ENCODE results near the gene GPR137C. TPM values are rescaled to one million over a fixed set of nuclear protein-coding genes. Genes with fewer than 3 reads are reported as not detected.

Gene GPR137C
- total and polyA plus RNA-seq, 2 of the 13 experiments (the other 11 are each of a cell fraction or from before 2014, with no cell fraction given): 0.34 to 0.51 TPM

DNA sequence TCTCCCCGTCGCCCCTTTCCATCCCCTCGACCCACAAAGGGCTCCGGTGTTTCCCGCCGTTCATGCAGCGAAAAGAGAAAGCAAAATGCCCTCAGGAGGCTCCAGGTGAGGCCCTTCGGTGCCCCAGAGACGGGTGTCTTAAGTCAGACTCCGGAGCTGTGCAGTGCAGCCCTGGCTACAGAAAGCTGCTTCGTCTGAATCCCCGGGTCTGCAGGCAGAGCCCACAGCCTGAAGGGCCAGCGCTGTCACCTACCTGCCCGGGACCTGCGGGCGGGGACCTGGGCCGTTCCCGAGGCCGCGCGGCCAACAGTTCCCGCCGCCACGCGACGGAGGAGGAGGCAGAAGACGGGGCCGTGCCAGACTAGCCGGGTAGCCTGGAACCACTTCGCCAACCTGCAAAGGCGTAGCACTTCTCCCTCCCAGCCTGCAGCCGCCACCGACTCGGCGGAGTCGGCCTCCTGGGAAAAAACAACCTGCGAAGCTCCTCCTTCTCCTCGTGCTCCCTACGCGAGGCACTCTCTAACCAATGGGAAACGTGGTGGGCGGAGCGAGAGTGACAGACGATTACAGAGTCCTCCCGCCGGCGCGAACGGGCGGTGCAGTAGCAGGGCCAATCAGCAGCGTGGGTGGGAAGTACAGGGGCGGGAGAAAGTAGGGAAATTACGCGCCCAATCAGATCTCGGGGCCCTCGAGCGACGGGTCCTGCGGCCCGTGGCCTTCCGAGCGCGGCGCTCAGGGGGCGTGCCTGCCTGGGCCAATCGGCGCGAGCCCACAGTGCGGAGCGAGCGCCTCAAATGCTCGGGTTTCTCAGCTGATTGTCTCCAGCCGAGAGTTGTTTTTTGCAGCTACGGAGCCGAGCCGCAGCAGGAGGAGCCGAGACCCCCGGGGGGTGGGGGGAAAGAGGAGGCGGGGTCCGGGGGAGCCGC, at the start of gene GPR137C, which contains the start of gene TXNDC16 (continued):
- TF ChIP-seq KLF16 (CRISPR knock-in tag; IDR thresholded peaks at IDR 0.05) (peak in 1 of 2 experiments; percentile 80; a peak in 2 of 4 replicates), ZNF567 (CRISPR knock-in tag; IDR thresholded peaks at IDR 0.05; ENCODE audit: borderline replicate concordance) (0 out of 2 replicates have a peak, but pooled peaks have one; percentile 60), ZNF230 (CRISPR knock-in tag; IDR thresholded peaks at IDR 0.05) (peak; percentile 40; the same call in 1 of the 2 replicates), ZNF382 (CRISPR knock-in tag; IDR thresholded peaks at IDR 0.05; ENCODE audit: borderline replicate concordance) (no peak), CREB1 (IDR thresholded peaks at IDR 0.05) (peak; percentile 85), CREB1 (CRISPR knock-in tag; IDR thresholded peaks at IDR 0.05) (peak; percentile 90), NAIF1 (CRISPR knock-in tag; IDR thresholded peaks at IDR 0.05; ENCODE audit: borderline replicate concordance) (peak; percentile 55; the same call in 1 of the 2 replicates), GABPB1 (CRISPR knock-in tag; IDR thresholded peaks at IDR 0.05) (peak; percentile 63), FOSL2 (CRISPR knock-in tag; IDR thresholded peaks at IDR 0.05) (0 out of 2 replicates have a peak, but pooled peaks have one; percentile 17), SALL2 (CRISPR knock-in tag; IDR thresholded peaks at IDR 0.05) (no peak), ZNF343 (CRISPR knock-in tag; IDR thresholded peaks at IDR 0.05) (peak; percentile 77; the same call in 1 of the 2 replicates), RXRA (CRISPR knock-in tag; IDR thresholded peaks at IDR 0.05) (0 out of 2 replicates have a peak, but pooled peaks have one; percentile 26), ZNF777 (CRISPR knock-in tag; IDR thresholded peaks at IDR 0.05) (no peak), MEIS2 (CRISPR knock-in tag; IDR thresholded peaks at IDR 0.05) (peak; percentile 45), ZFY (CRISPR knock-in tag; IDR thresholded peaks at IDR 0.05) (peak; percentile 81), GPN1 (CRISPR knock-in tag; IDR thresholded peaks at IDR 0.05; ENCODE audit: borderline replicate concordance) (no peak), KLF11 (CRISPR knock-in tag; IDR thresholded peaks at IDR 0.05) (peak; percentile 93), ZNF609 (CRISPR knock-in tag; IDR thresholded peaks at IDR 0.05; ENCODE audit: borderline replicate concordance) (peak; percentile 39; the same call in 1 of the 2 replicates), ATAD3A (CRISPR knock-in tag; IDR thresholded peaks at IDR 0.05) (no peak), HDAC1 (CRISPR knock-in tag; IDR thresholded peaks at IDR 0.05) (peak; percentile 68)

Measured in HepG2 (cell line).